ENCODE data around the gene SSB.

- TF ChIP-seq CTCF (IDR thresholded peaks at IDR 0.05) = no peak
- TF ChIP-seq POLR2A (IDR thresholded peaks at IDR 0.05) = no peak
- TF ChIP-seq POLR2AphosphoS5 (IDR thresholded peaks at IDR 0.05) = no peak
- TF ChIP-seq EP300 (IDR thresholded peaks at IDR 0.05) = no peak
Measured at GRCh38 chr2:169796441-169796840, 2.2 kb upstream of the SSB start.
